Daoy (cell line): Measurements from ENCODE around the gene LYZ. TPM values are rescaled to one million over a fixed set of nuclear protein-coding genes. Genes with fewer than 3 reads are reported as not detected.
"Not testable (repeated sequence)": the region's sequence is repeated elsewhere in the genome, so short reads cannot be mapped to it uniquely, and the experiment has no call there.

Experiments used
- DNase-seq: peaks from one replicate; pipeline ENCODE4 v3.0.0-alpha.2; 2015; ENCODE audit warnings: low read depth
- total RNA-seq: library from RNA; depleted of rRNA; stranded (reverse); fragments of >200 nt; shearing (Covaris generic); gene quantifications from 2 replicates; pipeline ENCODE4 v1.2.3, GENCODE V29; 2014; rRNA removed

The LYZ gene
- not detected in 2 replicates for total RNA-seq

DNA sequence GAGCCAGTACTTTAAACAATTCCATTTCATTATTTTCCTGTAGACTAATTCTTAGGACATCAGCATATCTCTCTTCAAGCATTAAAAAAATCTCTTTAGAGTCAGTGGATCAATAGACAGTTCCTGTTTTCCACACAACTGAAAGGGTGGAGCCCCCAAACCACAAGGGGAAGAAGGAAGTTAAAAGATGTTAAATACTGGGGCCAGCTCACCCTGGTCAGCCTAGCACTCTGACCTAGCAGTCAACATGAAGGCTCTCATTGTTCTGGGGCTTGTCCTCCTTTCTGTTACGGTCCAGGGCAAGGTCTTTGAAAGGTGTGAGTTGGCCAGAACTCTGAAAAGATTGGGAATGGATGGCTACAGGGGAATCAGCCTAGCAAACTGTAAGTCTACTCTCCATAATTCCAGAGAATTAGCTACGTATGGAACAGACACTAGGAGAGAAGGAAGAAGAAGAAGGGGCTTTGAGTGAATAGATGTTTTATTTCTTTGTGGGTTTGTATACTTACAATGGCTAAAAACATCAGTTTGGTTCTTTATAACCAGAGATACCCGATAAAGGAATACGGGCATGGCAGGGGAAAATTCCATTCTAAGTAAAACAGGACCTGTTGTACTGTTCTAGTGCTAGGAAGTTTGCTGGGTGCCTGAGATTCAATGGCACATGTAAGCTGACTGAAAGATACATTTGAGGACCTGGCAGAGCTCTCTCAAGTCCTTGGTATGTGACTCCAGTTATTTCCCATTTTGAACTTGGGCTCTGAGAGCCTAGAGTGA, at the start of gene LYZ:
Gene LYZ, plus strand, starts transcription at position 220 of the 777 bp plus-strand sequence. Its CDS starts 28 bp downstream, at position 248.
- DNase-seq: no peak

DNA sequence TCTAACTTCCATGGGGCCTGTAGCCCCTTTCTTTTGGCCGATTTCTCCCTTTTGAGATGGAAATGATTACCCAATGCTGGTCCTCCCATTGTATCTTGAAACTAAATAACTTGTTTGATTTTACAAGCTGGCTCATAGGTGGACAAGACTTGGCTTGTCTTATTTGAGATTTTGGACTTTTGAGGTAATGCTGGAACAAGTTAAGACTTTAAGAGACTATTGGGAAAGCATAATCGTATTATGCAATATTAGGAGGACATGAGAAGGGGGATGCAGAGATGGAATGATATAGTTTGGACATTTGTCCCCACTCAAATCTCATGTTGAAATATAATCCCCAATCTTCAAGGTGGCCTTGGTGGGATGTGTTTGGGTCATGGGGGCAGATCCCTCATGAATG, 49.2 kb upstream of the LYZ start:
- no peak for DNase-seq

DNA sequence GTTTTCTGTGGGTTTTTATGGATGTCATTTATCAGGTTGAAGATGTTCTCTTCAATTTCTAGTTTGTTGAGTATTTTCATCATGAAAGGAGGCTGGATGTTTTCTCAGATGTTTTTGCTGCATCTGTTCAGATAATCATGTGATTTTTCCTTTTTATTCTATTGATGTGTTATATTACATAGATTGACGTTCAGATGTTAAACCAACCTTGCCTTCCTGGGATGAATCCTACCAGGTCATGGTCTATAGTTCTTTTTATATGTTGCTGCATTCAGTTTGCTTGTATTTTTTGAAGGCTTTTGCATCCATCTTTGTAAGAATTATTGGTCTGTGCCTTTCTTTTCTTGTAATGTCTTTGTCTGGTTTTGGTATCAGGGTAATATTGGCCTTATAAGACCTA, 43.9 kb upstream of the LYZ start:
- no peak for DNase-seq

DNA sequence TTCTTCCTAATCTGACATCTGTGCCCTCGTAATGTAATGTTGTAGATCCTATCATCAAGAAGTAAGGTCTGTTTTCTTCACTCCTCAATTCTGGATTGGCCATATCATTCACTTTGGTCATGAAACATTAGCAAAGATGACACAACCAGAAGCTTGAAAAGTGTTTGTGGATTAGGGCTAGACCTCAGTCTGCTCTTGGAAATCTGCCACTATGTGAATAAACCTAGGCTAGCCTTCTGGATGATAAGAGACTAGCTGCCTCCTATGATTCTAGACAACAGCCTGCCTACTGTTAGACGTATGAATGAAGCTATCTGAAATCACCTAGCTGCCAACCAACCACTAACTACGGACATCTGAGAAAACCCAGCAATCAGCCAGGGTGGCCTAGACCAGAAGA, 38.7 kb upstream of the LYZ start:
- DNase-seq: no peak

DNA sequence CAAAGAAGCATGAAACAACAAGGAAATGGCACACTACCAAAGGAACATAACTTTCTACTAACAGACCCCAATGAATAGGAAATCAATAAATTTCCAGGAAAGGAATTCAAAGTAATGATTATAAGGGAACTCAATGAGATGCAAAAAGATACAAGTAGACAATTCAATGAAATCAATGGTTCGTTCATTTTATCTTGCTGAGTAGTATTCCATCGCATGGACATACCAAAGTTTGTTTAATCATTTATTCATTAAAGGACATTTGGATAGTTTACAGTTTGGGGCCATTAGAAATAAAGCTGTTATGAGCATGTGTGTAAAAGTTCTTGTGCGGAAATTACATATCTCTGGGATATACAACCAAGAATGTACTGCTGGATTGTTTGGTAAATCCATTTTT, 35.0 kb upstream of the LYZ start:
- DNase-seq: no peak

DNA sequence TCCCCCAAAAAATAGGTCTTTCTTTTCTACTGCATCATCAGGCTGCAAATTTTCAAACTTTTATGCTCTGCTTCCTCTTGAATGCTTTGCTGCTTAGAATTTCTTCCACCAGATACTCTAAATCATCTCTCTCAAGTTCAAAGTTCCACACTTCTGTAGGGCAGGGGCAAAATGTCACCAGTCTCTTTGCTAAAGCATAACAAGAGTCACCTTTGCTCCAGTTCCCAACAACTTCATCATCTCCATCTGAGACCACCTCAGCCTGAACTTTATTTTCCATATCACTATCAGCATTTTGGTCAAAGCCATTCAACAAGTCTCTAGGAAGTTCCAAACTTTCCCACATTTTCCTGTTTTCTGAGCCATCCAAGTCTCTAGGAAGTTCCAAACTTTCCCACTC, 31.4 kb upstream of the LYZ start:
- DNase-seq: not testable (repeated sequence)

DNA sequence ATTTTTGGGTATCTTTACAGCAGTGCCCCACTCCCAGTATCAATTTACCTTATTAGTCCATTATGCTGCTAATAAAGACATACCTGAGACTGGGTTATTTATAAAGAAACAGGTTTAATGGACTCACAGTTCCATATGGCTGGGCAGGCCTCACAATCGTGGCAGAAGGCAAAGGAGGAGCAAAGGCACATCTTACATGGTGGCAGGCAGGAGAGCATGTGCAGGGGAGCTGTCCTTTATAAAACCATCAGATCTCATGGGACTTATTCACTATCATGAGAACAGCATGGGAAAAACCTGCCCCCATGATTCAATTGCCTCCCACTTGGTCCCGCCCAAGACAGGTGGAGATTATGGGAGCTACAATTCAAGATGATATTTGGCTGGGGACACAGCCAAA, 30.9 kb upstream of the LYZ start:
- not testable (repeated sequence) for DNase-seq

DNA sequence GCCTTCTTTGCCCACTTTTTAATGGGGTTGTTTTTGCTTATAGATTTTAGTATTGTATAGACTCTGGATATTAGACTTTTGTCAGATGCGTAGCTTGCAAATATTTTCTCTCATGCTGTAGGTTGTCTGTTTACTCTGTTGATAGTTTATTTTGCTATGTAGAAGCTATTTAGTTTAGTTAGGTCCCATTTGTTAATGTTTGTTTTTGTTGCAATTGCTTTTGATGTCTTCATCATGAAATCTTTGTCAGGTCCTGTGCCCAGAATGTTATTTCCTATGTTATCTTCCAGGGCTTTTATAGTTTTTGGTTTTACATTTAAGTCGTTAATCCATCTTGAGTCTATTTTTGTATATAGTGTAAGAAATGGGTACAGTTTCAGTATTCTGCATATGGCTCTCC, 30.0 kb upstream of the LYZ start:
- no peak for DNase-seq

DNA sequence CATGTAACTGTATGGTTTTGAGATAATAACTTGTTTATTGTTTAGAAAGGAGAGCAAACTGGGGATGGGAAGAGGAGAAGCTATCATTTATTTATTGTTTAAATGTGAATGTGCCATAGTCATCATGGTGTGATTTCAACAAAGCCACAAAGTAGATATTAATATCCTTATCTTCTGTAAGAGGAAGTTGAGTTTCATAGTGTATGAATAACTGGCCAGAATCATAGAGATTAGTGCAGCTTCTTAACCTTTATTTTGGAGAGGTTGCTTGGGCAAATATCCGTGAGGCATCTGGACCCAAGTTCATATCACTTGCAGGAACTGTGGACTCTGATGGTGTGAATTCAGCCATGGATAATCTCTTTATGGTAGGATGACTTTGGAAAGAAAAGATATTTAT, 26.8 kb upstream of the LYZ start:
- DNase-seq: no peak

DNA sequence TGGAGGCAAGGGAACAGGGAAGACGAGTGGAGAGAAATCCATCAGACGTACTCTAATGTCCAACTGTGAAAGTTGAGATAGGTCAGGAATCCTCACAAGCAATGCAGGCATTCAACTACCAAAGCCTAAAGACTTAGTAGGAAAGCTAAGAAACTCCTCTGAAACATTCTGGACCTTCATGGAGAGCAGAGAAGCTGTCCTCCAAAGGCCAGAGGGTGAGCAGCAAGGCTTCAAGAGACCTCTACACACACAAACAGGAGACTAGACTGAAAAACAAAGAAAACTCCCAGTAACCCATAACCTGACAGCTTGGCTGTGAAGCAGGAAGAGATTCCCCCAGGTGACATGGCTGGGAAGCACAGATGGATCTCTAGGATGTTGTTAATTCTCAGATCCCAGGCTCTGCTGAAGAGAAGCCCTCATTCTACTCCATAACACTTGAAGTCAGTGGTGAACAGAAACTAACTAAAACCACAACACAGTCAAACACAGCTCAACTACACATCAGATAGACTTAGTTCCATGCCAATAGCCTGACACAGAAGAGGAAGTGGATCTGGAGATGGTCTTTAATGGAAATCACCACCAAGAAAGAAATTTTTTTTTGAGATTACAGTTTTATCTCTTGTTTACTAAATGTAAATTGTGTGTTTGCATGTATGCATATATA, 23.2 kb upstream of the LYZ start:
- no peak for DNase-seq

DNA sequence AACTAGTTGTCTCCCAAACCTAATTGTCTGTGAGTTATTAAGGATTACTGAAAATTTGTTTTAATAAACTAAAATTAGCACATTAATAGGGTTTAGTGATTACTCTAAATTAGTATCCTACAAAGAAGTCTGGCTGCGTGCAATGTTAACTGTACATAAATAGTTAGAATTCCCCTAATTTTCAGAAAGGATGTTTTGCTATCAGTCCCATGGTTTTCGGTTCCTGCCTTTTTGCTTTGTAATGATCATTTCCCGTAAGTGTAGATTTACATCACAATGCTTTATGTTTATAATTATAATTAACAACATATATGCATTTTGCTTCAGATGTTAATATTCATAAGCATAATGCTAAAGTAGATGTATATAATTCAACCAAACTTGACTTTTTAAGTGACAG, 19.8 kb upstream of the LYZ start:
- no peak for DNase-seq

DNA sequence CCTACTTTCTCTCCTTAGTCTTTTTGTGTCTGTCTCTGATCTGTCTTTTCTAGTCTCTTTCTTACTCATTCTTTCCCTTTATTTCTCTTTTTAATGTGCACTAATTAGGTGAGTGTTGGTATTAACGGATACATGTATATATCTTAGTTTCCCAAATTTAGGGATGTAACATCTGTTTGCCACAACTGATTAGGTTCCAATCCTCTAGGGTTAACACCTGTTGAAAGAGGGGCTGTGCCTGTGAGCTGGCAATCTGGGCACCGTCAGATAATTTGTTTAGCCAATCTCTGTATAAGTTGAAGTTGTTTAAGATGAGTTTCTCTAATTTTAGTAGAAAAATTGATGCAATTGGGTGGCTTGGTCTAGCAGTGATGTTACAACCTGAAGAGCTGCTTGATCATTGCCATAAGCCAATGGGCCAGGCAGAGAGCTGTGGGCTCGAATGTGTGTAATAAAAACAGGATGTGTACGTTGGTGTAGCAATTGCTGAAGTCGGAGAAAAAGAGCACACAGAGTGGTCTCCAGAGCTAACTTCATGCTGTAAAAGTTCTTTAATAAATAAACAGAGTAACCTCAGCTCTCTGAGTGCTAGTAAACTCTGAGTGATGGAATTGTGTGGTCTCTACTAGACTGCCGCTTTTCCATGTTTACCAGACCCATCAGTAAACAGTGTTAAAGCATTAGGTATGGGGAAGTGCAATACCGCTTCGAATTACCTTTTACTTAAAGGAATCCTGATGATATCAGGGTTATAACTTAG, 18.3 kb upstream of the LYZ start:
- no peak for DNase-seq

DNA sequence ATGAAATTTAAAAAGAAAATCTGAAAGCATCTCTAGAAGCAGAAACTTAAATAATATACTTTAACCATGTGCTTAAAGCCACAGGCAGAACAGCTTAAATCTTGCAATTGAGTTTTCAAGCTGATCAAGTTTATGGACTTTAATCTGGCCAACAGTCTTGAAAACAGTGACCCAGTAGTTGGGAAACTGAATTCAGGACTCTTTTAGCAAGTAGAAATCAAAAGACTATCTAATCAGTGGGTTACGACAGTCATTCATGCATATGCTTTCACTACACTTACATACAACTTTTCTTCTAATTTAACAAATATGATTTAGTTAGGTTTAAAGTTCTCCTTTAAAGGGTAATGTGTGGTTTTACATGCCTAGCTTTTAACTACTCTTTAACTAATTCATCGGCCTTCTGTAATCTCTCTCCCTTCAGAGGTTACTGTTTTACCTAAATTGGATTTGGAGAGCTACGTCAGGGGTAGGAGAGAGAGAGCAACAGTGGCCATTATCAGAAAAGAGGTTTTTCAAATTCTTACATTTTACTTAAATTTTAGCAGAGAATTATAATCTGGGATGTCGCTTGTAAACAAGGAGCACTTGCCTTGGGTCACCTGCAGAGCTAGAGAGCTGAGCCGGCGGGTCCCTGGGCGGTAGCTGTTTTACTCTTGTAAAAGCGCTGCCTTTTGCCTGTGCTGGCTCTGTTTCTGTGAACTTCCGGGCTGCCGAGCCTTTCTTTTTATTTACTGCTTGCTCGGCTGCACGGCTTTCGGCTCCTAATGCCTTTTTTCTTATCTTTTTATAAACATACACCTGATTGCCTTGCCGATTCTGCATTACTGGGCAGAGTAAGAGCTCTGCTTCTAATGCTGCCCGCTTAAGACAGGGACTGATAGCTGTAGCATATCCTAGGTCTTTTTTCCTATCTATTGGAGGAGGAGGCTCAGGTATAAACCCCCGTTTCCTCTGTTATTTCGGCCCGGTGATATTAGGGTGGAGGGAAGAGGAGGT, 17.4 kb upstream of the LYZ start:
- peak; percentile 13 for DNase-seq

DNA sequence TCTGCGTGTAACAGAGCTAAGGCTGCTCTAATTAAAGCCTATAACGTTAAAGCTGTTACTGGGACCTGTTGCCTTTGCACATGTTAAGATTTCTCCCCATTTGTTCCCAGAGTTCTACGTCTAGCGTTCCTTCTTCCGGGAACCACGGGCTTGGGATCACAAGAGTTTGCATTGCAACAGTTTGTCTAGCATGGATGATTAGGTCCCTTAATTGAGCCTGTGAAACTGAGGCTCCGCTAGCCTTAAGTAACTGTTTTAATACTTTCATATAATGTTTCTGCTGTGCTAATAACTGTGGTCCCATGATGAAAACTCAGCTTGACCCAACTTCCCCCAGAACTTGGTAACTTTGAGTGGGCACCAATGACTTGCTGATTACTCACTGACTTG, 16.7 kb upstream of the LYZ start:
- DNase-seq: no peak

DNA sequence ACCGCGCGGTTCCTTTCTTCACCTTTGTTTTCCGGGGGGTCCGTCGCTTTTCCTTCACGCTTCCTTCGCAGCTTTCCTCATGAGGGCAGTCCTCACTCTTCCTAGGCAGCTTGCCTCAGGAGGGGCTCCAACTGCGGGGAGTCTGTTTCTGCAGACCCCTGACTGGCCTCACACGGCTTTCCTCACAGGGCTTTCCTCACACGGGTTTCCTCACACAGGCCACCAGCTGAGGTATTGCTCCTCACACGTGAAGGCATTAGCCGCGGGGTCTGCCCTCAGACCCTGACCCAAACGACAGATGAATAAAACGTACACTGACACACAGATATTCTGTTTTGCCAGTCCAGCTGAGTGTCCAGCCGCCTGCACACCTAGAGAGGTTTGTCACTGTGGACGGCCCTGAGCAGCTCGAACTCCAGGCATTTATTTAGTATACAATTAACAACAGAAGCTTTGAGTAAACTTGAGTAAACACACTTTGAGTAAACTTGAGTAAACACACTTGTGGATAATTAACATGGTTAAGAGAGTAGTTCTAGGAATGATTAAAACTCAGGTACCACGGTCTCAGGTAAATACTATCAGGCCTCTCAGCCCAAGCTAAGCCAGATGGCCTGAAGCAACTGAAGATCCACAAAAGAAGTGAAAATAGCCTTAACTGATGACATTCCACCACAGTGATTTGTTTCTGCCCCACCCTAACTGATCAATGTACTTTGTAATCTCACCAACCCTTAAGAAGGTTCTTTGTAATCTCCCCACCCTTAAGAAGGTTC, 16.1 kb upstream of the LYZ start:
- DNase-seq: no peak

DNA sequence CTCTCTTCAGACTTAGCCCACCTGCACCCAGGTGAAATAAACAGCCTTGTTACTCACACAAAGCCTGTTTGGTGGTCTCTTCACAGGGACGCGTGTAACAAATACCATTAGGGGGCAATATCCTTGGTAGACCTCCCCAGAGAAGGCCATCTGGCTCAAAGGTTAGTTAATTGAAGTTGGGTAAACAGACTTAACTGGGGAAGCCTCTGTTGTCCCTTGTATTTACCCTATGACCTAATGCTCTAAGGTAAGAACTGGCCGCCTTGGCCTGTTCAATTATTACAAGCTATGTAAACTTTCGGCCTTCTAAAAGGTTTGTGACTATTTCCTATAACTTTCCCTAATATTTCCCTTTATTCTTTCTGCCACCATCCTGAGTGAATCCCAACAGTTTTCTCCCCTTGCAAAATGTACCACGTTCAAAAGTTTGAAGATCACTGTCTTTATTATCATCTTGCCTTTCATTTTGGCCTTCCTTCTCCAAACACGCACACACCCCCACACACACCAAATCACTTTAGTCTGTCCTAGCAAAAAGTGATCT, 15.3 kb upstream of the LYZ start:
- no peak for DNase-seq

DNA sequence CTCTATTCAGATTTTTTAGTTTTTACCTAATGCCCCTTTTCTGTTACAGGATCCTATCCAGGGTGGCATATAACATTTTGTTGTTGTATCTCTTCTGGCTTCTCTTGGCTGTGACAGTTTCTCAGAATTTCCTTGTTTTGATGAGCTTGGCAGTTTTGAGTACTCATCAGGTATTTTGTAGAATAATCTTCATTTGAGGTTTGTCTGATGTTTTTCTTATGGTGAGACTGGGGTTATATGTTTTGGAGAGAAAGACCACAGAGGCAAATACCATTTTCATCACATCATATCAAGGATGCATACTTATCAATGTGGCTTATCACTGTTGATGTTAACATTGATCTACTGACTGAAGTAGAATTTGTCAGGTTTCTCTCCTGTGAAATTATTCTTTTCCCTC, 14.0 kb upstream of the LYZ start:
- no peak for DNase-seq

DNA sequence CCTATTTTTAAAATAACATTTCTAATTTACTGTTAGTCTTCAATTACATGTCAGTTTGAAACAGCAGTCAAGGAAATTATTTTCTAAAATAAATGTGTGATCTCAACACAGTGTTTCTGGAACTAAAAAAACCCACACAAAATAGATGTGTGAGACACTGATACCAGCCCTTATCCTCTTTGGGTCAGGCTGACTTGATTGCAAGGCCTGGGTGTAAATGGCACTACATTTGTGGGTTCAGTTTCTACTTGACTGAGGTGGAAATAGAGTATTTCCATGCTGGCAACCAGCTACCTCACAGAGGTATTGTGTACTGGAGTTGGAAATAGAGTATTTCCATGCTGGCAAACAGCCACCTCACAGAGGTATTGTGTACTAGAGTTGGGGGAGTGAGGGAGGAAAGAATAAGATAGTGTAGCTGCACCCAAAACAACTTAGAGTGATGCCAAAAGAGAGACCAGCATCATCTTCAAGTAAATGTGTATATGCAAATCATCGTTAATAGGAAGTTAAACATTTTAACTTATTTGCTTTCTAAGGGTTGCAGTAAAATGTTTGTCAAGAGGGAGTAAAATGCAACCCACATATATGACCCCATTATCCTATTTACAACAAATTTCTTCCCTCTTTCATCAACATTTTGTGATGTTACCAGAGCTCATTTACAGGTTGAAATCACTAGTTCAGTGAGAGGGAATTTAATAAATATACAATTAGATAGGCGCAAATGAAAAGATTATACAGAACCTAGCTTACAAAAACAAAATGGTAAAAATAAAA, 10.7 kb upstream of the LYZ start:
- no peak for DNase-seq

DNA sequence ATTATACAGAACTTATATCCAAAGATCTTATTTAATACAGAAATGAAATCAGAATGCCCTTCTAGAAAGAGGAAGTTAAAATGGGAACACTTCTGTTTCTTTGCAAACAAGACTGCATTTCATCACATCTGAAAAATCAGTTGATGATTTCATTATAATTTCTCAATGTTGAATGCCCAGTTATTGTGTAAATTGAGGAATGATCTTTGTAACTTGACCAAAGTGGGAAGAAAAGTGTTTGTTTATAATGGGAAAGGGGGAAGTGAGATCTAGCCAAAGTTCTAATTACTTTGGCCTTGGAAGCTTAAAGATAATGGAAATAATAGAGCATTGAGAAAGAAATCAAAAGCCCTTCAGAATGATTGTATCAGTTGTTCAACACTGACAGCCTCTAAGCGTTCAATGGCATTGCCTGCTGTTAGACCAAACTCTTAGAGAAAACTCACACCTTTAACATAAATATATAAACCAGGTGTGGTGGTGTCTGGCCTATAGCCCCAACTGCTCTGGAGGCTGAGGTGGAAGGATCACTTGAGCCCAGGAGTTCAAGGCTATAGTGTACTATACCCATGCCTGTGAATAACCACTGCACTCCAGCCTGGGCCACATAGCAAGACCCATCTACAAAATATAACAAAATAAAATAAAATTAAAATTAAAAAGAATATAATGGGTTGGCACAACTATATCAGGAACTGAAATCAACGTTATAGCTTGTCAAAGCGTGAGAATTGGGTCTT, 9.9 kb upstream of the LYZ start:
- no peak for DNase-seq
